ENCODE measurements around the gene INKA2.

The INKA2 gene

DNA sequence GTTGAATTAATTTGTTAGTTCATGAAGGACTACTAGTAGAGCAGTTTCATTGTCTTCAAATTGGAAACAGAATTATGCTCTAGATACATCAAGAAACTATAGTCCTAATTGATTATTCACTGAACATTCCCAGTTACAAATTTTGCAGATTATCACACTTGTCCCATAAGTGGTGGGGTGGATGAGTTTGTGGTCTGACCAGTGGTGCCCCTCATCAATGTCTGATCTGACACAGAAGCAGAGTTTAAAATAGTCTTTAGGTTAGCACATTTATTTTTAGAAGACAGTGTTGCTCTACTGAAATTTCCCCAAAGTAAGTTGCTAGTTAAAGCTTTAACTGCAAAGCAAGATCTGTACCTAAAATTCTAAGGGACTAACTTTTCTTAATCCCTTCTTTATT lies 42.9 kb downstream of the INKA2 start:
- DNase-seq: no peak

DNA sequence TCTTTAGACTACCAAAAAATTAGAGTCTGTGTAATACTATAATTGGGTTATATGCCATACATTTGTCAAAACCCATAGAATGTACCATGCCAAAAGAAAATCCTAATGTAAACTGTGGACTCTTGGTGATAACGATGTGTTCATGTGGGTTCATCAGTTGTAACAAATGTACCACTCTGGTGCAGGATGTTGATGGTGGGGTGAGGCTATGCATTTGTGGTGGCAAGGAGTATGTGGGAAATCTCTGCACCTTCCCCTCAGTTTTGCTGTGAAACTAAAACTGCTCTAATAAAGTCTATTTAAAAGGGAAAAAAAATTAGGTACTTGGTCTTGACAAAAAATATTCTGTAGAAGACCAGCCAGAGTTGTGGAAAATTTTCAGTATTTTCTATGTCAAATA lies 43.4 kb downstream of the INKA2 start:
- no peak for DNase-seq

DNA sequence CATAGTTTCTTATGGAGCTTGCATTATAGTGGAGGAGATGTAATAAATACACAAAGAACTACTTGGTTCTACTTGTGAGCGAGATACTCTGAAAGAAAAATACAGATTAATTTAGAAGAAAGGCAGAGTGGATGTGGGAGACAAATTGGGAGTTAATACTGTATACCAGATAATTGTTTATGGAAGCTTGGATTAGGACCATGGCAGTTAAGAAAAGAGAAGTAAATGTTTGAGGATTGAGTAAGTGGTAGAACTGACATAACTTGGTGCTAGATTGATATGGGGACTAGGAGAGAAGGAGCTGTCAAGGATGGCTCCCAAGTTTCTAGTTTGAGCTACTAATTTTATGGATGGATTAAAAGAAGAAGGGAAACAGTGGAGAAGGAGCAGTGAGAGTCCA lies 47.3 kb downstream of the INKA2 start:
- DNase-seq: no peak

DNA sequence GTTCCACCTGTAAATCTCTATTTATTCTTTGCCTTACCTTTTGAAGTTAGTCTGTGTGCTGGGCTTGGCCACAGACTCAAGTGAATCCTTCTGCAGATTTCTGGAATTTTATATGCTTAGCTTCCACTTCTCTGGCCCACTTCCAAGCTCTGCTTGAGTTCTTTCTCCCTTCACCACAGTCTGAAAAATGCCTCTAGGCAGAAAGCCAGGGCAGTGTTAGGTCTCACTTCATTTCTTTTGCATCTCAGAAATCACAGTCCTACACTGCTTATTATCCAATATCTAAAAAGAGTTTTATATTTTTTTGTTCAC lies 48.9 kb downstream of the INKA2 start:
- no peak for DNase-seq

Data from NCI-H2171 (cell line).